WTC11 (cell line): Measurements from ENCODE around the gene KLK15. TPM values are rescaled to one million over a fixed set of nuclear protein-coding genes. Genes with fewer than 3 reads are reported as not detected.
A peak's percentile ranks its signal among the peaks of the same experiment; 100 is the strongest.

Source experiments
- ATAC-seq: fragments of 200-7000 bp; cut with Tn5 transposase; 2 replicates; pipeline ENCODE4 v1.10.0; 2021; ENCODE audit warnings: mild to moderate bottlenecking, moderate library complexity
- CTCF ChIA-PET: fragments of 300-600 bp; sonication (Branson Sonifier 250); formaldehyde crosslinking; loops from one replicate; lab custom pipeline; 2021; ENCODE audit warnings: antibody characterized with exemption; lab: Charles Lee
- POLR2A ChIA-PET: fragments of 350-600 bp; sonication (Branson Sonifier 250); formaldehyde crosslinking; loops from one replicate; lab custom pipeline; 2021; ENCODE audit warnings: antibody characterized with exemption; lab: Charles Lee
- DNase-seq: peaks from one replicate; pipeline ENCODE4 v3.0.0; 2021; ENCODE audit warnings: low spot score
- H3K27ac Mint-ChIP-seq: 2 replicates; pipeline ENCODE4 v1.8.0; 2021; ENCODE audit warnings: mixed read lengths
- H3K27me3 Mint-ChIP-seq: 2 replicates; pipeline ENCODE4 v1.8.0; 2021; ENCODE audit warnings: low read depth, mild to moderate bottlenecking, moderate library complexity, mixed read lengths
- H3K36me3 Mint-ChIP-seq: 2 replicates; pipeline ENCODE4 v1.8.0; 2021; ENCODE audit warnings: mixed read lengths
- H3K4me1 Mint-ChIP-seq: 2 replicates; pipeline ENCODE4 v1.8.0; 2022; ENCODE audit warnings: mixed read lengths
- H3K4me3 Mint-ChIP-seq: 2 replicates; pipeline ENCODE4 v1.8.0; 2021; ENCODE audit warnings: mild to moderate bottlenecking, moderate library complexity, mixed read lengths
- H3K9me3 Mint-ChIP-seq: 2 replicates; pipeline ENCODE4 v1.8.0; 2021; ENCODE audit warnings: mixed read lengths
- EMX1 ChIP-seq: fragments of 250-450 bp; sonication (Bioruptor Pico); IDR thresholded peaks from 2 replicates; pipeline ENCODE4 v1.8.0; 2021; ENCODE audit warnings: mild to moderate bottlenecking
- ETV6 ChIP-seq: sonication (generic); formaldehyde crosslinking; IDR thresholded peaks from 2 replicates; pipeline ENCODE4 v1.8.1; 2022; ENCODE audit warnings: mild to moderate bottlenecking, missing genetic modification reagents
- FOXP1 ChIP-seq: sonication (generic); formaldehyde crosslinking; IDR thresholded peaks from 2 replicates; pipeline ENCODE4 v1.8.0; 2022; ENCODE audit warnings: missing genetic modification reagents, mild to moderate bottlenecking, moderate library complexity, borderline replicate concordance
- HMGA2 ChIP-seq: fragments of 250-450 bp; sonication (Bioruptor Pico); IDR thresholded peaks from 2 replicates; pipeline ENCODE4 v1.4.0; 2021; ENCODE audit warnings: mild to moderate bottlenecking, moderate library complexity
- NR2C2 ChIP-seq: sonication (generic); formaldehyde crosslinking; IDR thresholded peaks from 2 replicates; pipeline ENCODE4 v1.8.0; 2022; ENCODE audit warnings: mild to moderate bottlenecking, missing genetic modification reagents
- RELA ChIP-seq: sonication (generic); formaldehyde crosslinking; IDR thresholded peaks from 2 replicates; pipeline ENCODE4 v1.8.1; 2022; ENCODE audit warnings: missing genetic modification reagents, mild to moderate bottlenecking, borderline replicate concordance
- SP1 ChIP-seq: sonication (generic); formaldehyde crosslinking; conservative IDR thresholded peaks from 2 replicates; pipeline ENCODE4 v1.8.1; 2022; ENCODE audit warnings: missing genetic modification reagents
- STAT6 ChIP-seq: sonication (generic); formaldehyde crosslinking; conservative IDR thresholded peaks from 2 replicates; pipeline ENCODE4 v1.8.1; 2023; ENCODE audit warnings: mild to moderate bottlenecking, low read depth, missing genetic modification reagents, moderate library complexity
- TEAD4 ChIP-seq: sonication (generic); formaldehyde crosslinking; IDR thresholded peaks from 2 replicates; pipeline ENCODE4 v1.8.0; 2022; ENCODE audit warnings: mild to moderate bottlenecking, missing genetic modification reagents
- USF2 ChIP-seq: sonication (generic); formaldehyde crosslinking; IDR thresholded peaks from 2 replicates; pipeline ENCODE4 v1.8.1; 2023; ENCODE audit warnings: mild to moderate bottlenecking, missing genetic modification reagents, moderate library complexity
- ZMAT4 ChIP-seq: fragments of 250-450 bp; sonication (Bioruptor Pico); IDR thresholded peaks from 2 replicates; pipeline ENCODE4 v1.9.0; 2021; ENCODE audit warnings: mild to moderate bottlenecking
- ZNF121 ChIP-seq: sonication (generic); formaldehyde crosslinking; IDR thresholded peaks from 2 replicates; pipeline ENCODE4 v1.8.0; 2023; ENCODE audit warnings: missing genetic modification reagents
- ZNF281 ChIP-seq: sonication (generic); formaldehyde crosslinking; IDR thresholded peaks from 2 replicates; pipeline ENCODE4 v1.8.0; 2023; ENCODE audit warnings: mild to moderate bottlenecking, missing genetic modification reagents
- ZNF416 ChIP-seq: fragments of 250-450 bp; sonication (Bioruptor Pico); IDR thresholded peaks from 2 replicates; pipeline ENCODE4 v1.9.0; 2021; ENCODE audit warnings: mild to moderate bottlenecking, inconsistent platforms
- ZNF423 ChIP-seq: fragments of 250-450 bp; sonication (Bioruptor Pico); IDR thresholded peaks from 2 replicates; pipeline ENCODE4 v2.1.2; 2022; ENCODE audit warnings: mild to moderate bottlenecking, moderate library complexity
- ZNF671 ChIP-seq: fragments of 250-450 bp; sonication (Bioruptor Pico); IDR thresholded peaks from 2 replicates; pipeline ENCODE4 v1.8.0; 2021; ENCODE audit warnings: mild to moderate bottlenecking
- ZSCAN18 ChIP-seq: fragments of 250-450 bp; sonication (Bioruptor Pico); IDR thresholded peaks from 2 replicates; pipeline ENCODE4 v2.1.2; 2022; ENCODE audit warnings: mild to moderate bottlenecking, moderate library complexity
- total RNA-seq: library from RNA; stranded (reverse); gene quantifications from 3 replicates; pipeline ENCODE4 v1.2.3, GENCODE V29; 2021

Gene KLK15
- total RNA-seq, 1 experiment from 2014 or later: not detected

GRCh38 chr19:50842130-50842529, 8.8 kb upstream of the KLK15 start:
- Mint-ChIP-seq H3K9me3 (peaks cover 7% of the 10 kb centered on the region; the same call in 1 of the 2 replicates), H3K4me1 (peaks cover 18% of the 10 kb centered on the region), H3K27ac (no peak overlapping the region), H3K36me3 (no peaks in the 10 kb centered on the region), H3K27me3 (peaks cover 70% of the 10 kb centered on the region), H3K4me3 (no peak overlapping the region)
- POLR2A ChIA-PET: no interaction called here
- no peak for TF ChIP-seq EMX1
- no peak for ATAC-seq
- CTCF ChIA-PET: no interaction called here
- no peak for DNase-seq

GRCh38 chr19:50839712-50840655, 6.6 kb upstream of the KLK15 start:
- H3K36me3 Mint-ChIP-seq: no peaks in the 10 kb centered on the region
- H3K9me3 Mint-ChIP-seq: peaks cover 7% of the 10 kb centered on the region; the same call in 1 of the 2 replicates
- no peak for DNase-seq
- POLR2A ChIA-PET: interaction anchor here (0.6 kb wide), 1 partner anchor 14 kb away, joined by 6 read pairs; no protein-coding TSS in a partner anchor
- TF ChIP-seq STAT6 (CRISPR knock-in tag): no peak
- peak; percentile 81 for TF ChIP-seq ZNF121 (CRISPR knock-in tag)
- TF ChIP-seq NR2C2: no peak
- TF ChIP-seq ZNF423 (CRISPR knock-in tag): no peak
- no peak overlapping the region for H3K27ac Mint-ChIP-seq
- CTCF ChIA-PET: interaction anchor here (0.6 to 2.9 kb wide), 5 partner anchors 20 to 255 kb away, joined by 3 to 16 read pairs (median 3); no protein-coding TSS in a partner anchor
- H3K4me3 Mint-ChIP-seq: no peak overlapping the region
- peaks cover 78% of the 10 kb centered on the region for H3K27me3 Mint-ChIP-seq
- no peak for ATAC-seq
- H3K4me1 Mint-ChIP-seq: peaks cover 28% of the 10 kb centered on the region

- DNase-seq (no peak), ATAC-seq (peak; percentile 26)
- Mint-ChIP-seq H3K4me3 (no peak overlapping the region), H3K4me1 (peaks cover 18% of the 10 kb centered on the region), H3K36me3 (no peaks in the 10 kb centered on the region), H3K27me3 (peaks cover 78% of the 10 kb centered on the region), H3K9me3 (peaks cover 1% of the 10 kb centered on the region; the same call in 1 of the 2 replicates), H3K27ac (no peak overlapping the region)
- POLR2A ChIA-PET: no interaction called here
- CTCF ChIA-PET: interaction anchor here (0.6 to 2.9 kb wide), 5 partner anchors 17 to 230 kb away, joined by 3 to 16 read pairs (median 4); no protein-coding TSS in a partner anchor
- TF ChIP-seq USF2 (no peak), RELA (CRISPR knock-in tag) (no peak), HMGA2 (no peak), ETV6 (CRISPR knock-in tag) (no peak), TEAD4 (CRISPR knock-in tag) (no peak), ZNF416 (CRISPR knock-in tag) (no peak), ZNF671 (no peak), SP1 (CRISPR knock-in tag) (no peak), ZMAT4 (CRISPR knock-in tag) (no peak), FOXP1 (no peak), ZSCAN18 (CRISPR knock-in tag) (no peak), ZNF281 (no peak)
Observed at GRCh38 chr19:50838239-50838638, 4.9 kb upstream of the KLK15 start.
